CD4-positive, alpha-beta memory T cell (primary cell): Measurements from ENCODE around the gene SH2D2A. TPM values are rescaled to one million over a fixed set of nuclear protein-coding genes. Genes with fewer than 3 reads are reported as not detected.

Experiments
- CTCF ChIA-PET: fragments of 350-600 bp; sonication (Branson Sonifier 250); formaldehyde crosslinking; loops from one replicate; lab custom pipeline; 2021; ENCODE audit warnings: inconsistent platforms; ENCODE audit not compliant: partially characterized antibody; lab: Charles Lee
- POLR2A ChIA-PET: fragments of 350-600 bp; sonication (Branson Sonifier 250); formaldehyde crosslinking; loops from one replicate; lab custom pipeline; 2021; ENCODE audit not compliant: partially characterized antibody; lab: Charles Lee
- DNase-seq, 5 donors: peaks; one replicate each; pipeline versions ENCODE4 v3.0.0 to v3.0.0-alpha.2; 2020 to 2022; ENCODE audit warnings: mixed read lengths in 1 of 5
- H3K27ac ChIP-seq: one replicate; pipeline ENCODE4 v1.7.0; 2013; ENCODE audit warnings: low read depth, low read length
- H3K27me3 ChIP-seq: 2 replicates; pipeline ENCODE4 v1.7.0; 2013; ENCODE audit warnings: mild to moderate bottlenecking, low read length, moderate library complexity; ENCODE audit not compliant: insufficient read depth
- H3K36me3 ChIP-seq: 2 replicates; pipeline ENCODE4 v1.7.0; 2013; ENCODE audit warnings: mild to moderate bottlenecking, low read length, moderate library complexity; ENCODE audit not compliant: insufficient read depth
- H3K4me1 ChIP-seq: 2 replicates; pipeline ENCODE4 v1.7.0; 2013; ENCODE audit warnings: mild to moderate bottlenecking, low read length, moderate library complexity; ENCODE audit not compliant: insufficient read depth
- H3K4me3 ChIP-seq, 2 donors: one replicate each; pipeline ENCODE4 v1.7.0; 2013; ENCODE audit warnings: low read length in 2 of 2, mild to moderate bottlenecking in 1 of 2
- H3K9me3 ChIP-seq, 2 donors: one replicate each; pipeline ENCODE4 v1.7.0; 2013; ENCODE audit warnings: low read length in 2 of 2, control low read depth in 1 of 2; ENCODE audit not compliant: control insufficient read depth in 1 of 2
- H3K27ac Mint-ChIP-seq, 7 donors: one replicate each; pipeline ENCODE4 v1.8.0; 2020 to 2021; ENCODE audit warnings: mixed read lengths in 7 of 7, mild to moderate bottlenecking in 6 of 7, inconsistent platforms in 3 of 7, moderate library complexity in 3 of 7
- H3K27me3 Mint-ChIP-seq, 2 donors: one replicate each; pipeline ENCODE4 v1.8.0; 2020 to 2021; ENCODE audit warnings: mixed read lengths in 2 of 2
- H3K36me3 Mint-ChIP-seq, 2 donors: one replicate each; pipeline ENCODE4 v1.8.0; 2020 to 2021; ENCODE audit warnings: mixed read lengths in 2 of 2, inconsistent platforms in 1 of 2, mild to moderate bottlenecking in 1 of 2
- H3K4me1 Mint-ChIP-seq, 4 donors: one replicate each; pipeline ENCODE4 v1.8.0; 2020 to 2021; ENCODE audit warnings: mixed read lengths in 4 of 4, mild to moderate bottlenecking in 1 of 4
- H3K4me3 Mint-ChIP-seq, 8 donors: one replicate each; pipeline ENCODE4 v1.8.0; 2020 to 2021; ENCODE audit warnings: mixed read lengths in 8 of 8, mild to moderate bottlenecking in 7 of 8, moderate library complexity in 6 of 8, inconsistent platforms in 3 of 8
- H3K9me3 Mint-ChIP-seq, 8 donors: one replicate each; pipeline ENCODE4 v1.8.0; 2020 to 2021; ENCODE audit warnings: mixed read lengths in 8 of 8, mild to moderate bottlenecking in 5 of 8, inconsistent platforms in 3 of 8, moderate library complexity in 1 of 8
- intact Hi-C: fragments of 100-400 bp; cut with micrococcal nuclease; formaldehyde crosslinking; loops from one replicate; pipeline ENCODE4 v1.15.1; 2023
- polyA plus RNA-seq, 2 donors: library from polyadenylated mRNA; unstranded; fragments of 300-500 nt; fragmentation: Illumina TruSeq; gene quantifications; one replicate each; pipeline ENCODE4 v1.2.3, GENCODE V29; 2021
- total RNA-seq, 2 experiments: library from RNA; stranded (reverse); gene quantifications; one replicate each; pipeline ENCODE4 v1.2.3, GENCODE V29; 2021

SH2D2A gene
- total and polyA plus RNA-seq, 4 experiments from 2014 or later: 29.1 to 63.6 (median 54.5) TPM

DNA sequence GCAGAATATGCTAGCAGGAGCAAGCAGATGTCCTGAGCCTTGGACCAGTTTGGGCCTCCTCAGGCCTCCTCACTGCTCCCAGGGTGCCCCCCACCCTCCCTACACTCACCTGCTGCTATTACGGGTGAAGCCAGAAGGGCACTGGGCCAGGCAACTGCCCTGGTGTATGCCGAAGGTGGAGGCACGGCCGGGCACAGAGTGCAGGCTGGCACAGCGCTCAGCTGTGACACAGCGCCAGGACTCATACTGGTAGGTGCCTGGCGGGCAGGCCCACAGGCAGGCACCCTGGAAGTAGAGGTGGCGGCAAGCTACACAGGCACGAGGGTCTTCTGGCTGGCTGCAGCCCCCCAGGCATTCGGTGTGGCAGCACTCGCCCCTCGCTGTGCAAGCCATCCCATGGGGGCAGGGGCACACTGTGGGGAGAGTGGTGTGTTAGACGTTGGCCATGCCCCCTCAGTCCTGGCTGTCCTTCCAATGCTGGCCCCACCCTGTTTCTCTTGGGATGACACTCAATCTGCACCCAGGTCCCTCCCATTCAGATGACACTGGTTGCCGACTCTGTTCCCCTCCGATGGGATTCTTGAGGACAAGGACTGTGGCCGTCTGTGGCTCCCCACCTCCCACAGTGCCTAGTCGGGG, 35.2 kb upstream of the SH2D2A start:
- Histone ChIP-seq H3K36me3 (no peaks in the 10 kb centered on the region), H3K27me3 (no peaks in the 10 kb centered on the region), H3K4me1 (peaks cover 13% of the 10 kb centered on the region), H3K4me3 (no peak overlapping the region), H3K9me3 (no peaks in the 10 kb centered on the region), H3K27ac (no peak overlapping the region)
- intact Hi-C loops: no loop called here
- peaks cover 4 to 5% of the 10 kb centered on the region in 2 donors for H3K27me3 Mint-ChIP-seq
- H3K9me3 Mint-ChIP-seq: peaks cover 0 to 1% (median 0%) of the 10 kb centered on the region in 8 donors
- CTCF ChIA-PET: interaction anchor here (1.7 to 4.8 kb wide), 2 partner anchors 8 to 14 kb away, joined by 5 to 24 read pairs; partner anchors contain the start of gene NTRK1
- POLR2A ChIA-PET: no interaction called here
- peaks cover 3 to 23% (median 16%) of the 10 kb centered on the region in 4 donors for H3K4me1 Mint-ChIP-seq
- no peak overlapping the region for H3K4me3 Mint-ChIP-seq
- H3K27ac Mint-ChIP-seq: no peak overlapping the region
- DNase-seq: no peak
- no peaks in the 10 kb centered on the region for H3K36me3 Mint-ChIP-seq

DNA sequence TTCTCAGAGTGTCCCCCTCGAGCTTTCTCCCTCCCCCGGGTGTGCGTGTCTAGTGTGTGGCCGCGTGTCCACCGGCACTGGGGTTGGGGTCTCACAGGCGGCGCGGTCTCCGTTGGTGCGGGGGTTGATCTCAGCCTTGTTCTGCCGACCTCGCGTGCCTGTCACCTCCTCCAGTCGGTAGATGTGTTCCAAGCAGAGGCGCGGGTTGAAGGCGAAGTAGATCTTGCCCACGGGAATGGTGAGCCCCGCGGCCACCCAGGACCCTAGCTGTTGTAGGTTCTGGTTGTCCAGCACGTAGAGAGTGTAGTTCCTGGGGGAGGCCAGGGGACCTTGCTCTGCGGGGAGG, 32.5 kb upstream of the SH2D2A start:
- peak overlapping the region in 5 of 7 donors; percentile 35 to 87 (median 80) for H3K27ac Mint-ChIP-seq
- POLR2A ChIA-PET: interaction anchor here (0.8 to 2.3 kb wide), 10 partner anchors 11 to 97 kb away, joined by 3 to 13 read pairs (median 6); partner anchors contain the start of genes HDGF, INSRR, NTRK1 and SH2D2A

DNA sequence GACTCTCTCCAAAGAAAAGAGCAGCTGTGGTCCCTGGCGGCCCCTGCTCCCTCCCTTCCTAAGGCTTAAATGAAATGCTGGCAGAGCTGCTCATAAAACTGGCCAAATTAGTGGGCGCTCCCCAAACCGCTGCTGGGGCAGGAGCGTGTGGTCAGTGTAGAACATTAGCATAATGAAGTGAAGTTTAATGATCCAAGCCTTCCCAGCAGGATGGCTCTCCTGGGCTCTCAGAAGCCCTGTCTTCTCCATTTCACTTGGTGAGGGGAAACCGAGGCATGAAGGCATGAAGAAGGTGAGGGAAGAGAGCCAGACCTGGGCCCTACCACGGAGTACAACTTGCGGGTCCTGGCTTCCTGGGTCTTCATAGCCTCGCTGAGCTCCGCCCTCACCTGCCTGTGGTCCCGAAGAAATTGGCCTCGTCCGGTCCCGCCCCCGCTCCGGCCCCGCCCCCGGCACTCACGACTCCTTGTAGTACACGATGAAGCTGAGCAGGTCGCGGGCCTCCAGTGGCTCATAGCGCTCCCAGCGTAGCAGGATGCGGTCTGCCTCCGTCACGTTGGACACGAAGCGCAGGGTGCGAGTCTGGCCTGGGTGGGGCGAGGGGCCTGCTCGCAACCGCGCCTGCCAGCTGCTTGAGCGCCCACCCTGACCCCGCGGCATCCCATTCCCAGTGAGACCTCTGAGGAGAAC, 32.0 kb upstream of the SH2D2A start:
- peak; percentile 56 to 76 (median 64) for DNase-seq
- intact Hi-C loops: no loop called here
- CTCF ChIA-PET: interaction anchor here (0.8 to 5.9 kb wide), 11 partner anchors 9 to 159 kb away, joined by 3 to 47 read pairs (median 6); partner anchors contain the start of genes INSRR and NTRK1
- Histone ChIP-seq H3K36me3 (no peaks in the 10 kb centered on the region), H3K9me3 (no peaks in the 10 kb centered on the region), H3K4me1 (peaks cover 25% of the 10 kb centered on the region), H3K27ac (no peak overlapping the region), H3K27me3 (peaks cover 4% of the 10 kb centered on the region), H3K4me3 (no peak overlapping the region)
- peaks cover 17 to 24% of the 10 kb centered on the region in 2 donors for H3K27me3 Mint-ChIP-seq
- H3K4me3 Mint-ChIP-seq: peak overlapping the region in 7 of 8 donors; percentile 51 to 76 (median 67)
- H3K27ac Mint-ChIP-seq: peak overlapping the region in 6 of 7 donors; percentile 46 to 87 (median 77)
- no peaks in the 10 kb centered on the region for H3K36me3 Mint-ChIP-seq
- POLR2A ChIA-PET: interaction anchor here (0.6 to 2.3 kb wide), 11 partner anchors 10 to 97 kb away, joined by 3 to 13 read pairs (median 5); partner anchors contain the start of genes HDGF, INSRR, NTRK1 and SH2D2A
- H3K9me3 Mint-ChIP-seq: no peaks in the 10 kb centered on the region
- H3K4me1 Mint-ChIP-seq: peaks cover 8 to 53% (median 30%) of the 10 kb centered on the region in 4 donors

More for the DNA sequence above, 32.5 kb upstream of the SH2D2A start:
- Histone ChIP-seq H3K4me3 (no peak overlapping the region), H3K36me3 (no peaks in the 10 kb centered on the region), H3K4me1 (peaks cover 25% of the 10 kb centered on the region), H3K27me3 (no peaks in the 10 kb centered on the region), H3K9me3 (no peaks in the 10 kb centered on the region), H3K27ac (no peak overlapping the region)
- Mint-ChIP-seq H3K9me3 (no peaks in the 10 kb centered on the region), H3K36me3 (no peaks in the 10 kb centered on the region), H3K27me3 (peaks cover 14 to 19% of the 10 kb centered on the region in 2 donors), H3K4me3 (peak overlapping the region in 7 of 8 donors; percentile 51 to 76 (median 67)), H3K4me1 (peaks cover 6 to 48% (median 29%) of the 10 kb centered on the region in 4 donors)
- intact Hi-C loops: no loop called here
- CTCF ChIA-PET: interaction anchor here (0.8 to 5.9 kb wide), 9 partner anchors 9 to 53 kb away, joined by 3 to 47 read pairs (median 7); partner anchors contain the start of genes INSRR and NTRK1
- no peak for DNase-seq

DNA sequence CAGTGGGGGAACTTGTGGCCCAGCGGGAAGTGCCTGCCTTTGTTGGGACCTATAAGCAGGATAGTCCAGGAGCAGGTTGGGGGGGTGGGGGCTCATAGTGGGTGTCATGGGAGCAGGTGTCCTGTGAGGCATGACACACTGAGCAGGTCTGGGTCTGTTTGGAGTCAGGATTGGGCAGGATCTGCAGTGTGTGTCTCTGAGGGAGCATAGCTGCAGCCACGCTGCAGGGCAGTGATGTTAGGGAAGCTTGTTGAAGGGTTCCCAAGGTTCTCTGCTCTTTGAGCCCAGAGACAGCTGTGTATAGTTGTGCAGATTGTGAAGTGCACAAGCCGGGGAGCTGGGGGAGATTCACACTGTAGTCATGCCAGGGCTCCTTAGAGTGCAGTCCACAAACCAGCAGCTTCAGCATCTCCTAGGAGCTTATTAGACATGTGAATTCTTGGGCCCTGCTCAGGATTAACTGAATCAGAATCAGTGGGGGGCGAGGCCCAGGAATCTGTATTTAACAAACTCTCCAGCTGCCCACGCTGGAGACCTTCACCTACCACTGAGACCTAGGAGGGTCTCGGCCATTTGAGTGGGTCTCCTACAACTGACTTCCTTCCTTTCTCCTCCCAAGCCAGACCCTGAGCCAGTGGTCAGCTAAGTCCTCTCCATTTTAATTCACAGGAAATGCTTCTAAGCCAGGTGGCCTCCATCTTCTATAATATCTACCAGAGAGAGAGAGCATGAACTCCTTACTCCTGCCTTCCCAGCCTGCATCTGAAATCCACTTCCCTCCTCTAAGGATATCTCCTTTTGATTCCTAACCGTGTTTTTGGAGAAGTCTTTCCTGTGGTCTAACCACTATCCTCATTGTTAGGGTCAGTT, 31.2 kb upstream of the SH2D2A start:
- no peaks in the 10 kb centered on the region for H3K9me3 Mint-ChIP-seq
- ChIA-PET POLR2A (interaction anchor here (0.6 to 2.3 kb wide), 11 partner anchors 9 to 80 kb away, joined by 3 to 13 read pairs (median 5); partner anchors contain the start of genes INSRR, NTRK1 and SH2D2A), CTCF (interaction anchor here (0.6 to 5.9 kb wide), 12 partner anchors 9 to 158 kb away, joined by 3 to 47 read pairs (median 4); partner anchors contain the start of genes INSRR and NTRK1)
- H3K27me3 ChIP-seq: peaks cover 5% of the 10 kb centered on the region
- DNase-seq: no peak
- peak overlapping the region in 5 of 8 donors; percentile 17 to 76 (median 69) for H3K4me3 Mint-ChIP-seq
- H3K27ac ChIP-seq: no peak overlapping the region
- intact Hi-C loops: no loop called here
- peaks cover 8 to 53% (median 30%) of the 10 kb centered on the region in 4 donors for H3K4me1 Mint-ChIP-seq
- no peaks in the 10 kb centered on the region for H3K36me3 Mint-ChIP-seq
- H3K9me3 ChIP-seq: no peaks in the 10 kb centered on the region
- H3K36me3 ChIP-seq: no peaks in the 10 kb centered on the region
- H3K4me3 ChIP-seq: no peak overlapping the region
- H3K27me3 Mint-ChIP-seq: peaks cover 23 to 30% of the 10 kb centered on the region in 2 donors
- H3K4me1 ChIP-seq: peaks cover 25% of the 10 kb centered on the region
- H3K27ac Mint-ChIP-seq: peak overlapping the region in 5 of 7 donors; percentile 43 to 87 (median 80)

DNA sequence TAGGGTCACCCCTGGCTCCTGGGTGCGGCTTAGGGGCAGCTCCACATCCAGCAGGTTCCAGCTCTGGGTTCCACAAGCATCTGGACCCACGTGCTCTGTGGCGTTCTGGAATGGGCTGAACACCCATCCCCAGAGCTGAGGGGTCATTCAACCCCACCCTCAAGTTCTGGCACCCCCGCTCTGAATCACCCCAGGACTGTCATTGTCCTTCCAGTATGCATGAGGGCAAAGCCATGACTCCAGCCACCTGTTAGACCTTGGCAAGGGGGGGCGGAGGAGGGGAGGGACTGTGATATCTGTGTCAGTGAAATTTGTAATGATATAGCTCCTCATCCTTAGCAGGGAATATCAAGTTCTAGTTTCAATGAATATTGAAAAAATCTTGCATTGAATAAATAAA, 30.0 kb upstream of the SH2D2A start:
- Histone ChIP-seq H3K4me1 (peaks cover 25% of the 10 kb centered on the region), H3K36me3 (no peaks in the 10 kb centered on the region), H3K27me3 (peaks cover 5% of the 10 kb centered on the region), H3K4me3 (no peak overlapping the region), H3K9me3 (no peaks in the 10 kb centered on the region), H3K27ac (no peak overlapping the region)
- Mint-ChIP-seq H3K4me1 (peaks cover 8 to 53% (median 30%) of the 10 kb centered on the region in 4 donors), H3K9me3 (no peaks in the 10 kb centered on the region), H3K36me3 (peaks cover 0 to 4% of the 10 kb centered on the region in 2 donors), H3K4me3 (no peak overlapping the region), H3K27ac (no peak overlapping the region), H3K27me3 (peaks cover 27 to 41% of the 10 kb centered on the region in 2 donors)
- CTCF ChIA-PET: interaction anchor here (1.3 to 5.9 kb wide), 4 partner anchors 8 to 64 kb away, joined by 3 to 47 read pairs (median 22); partner anchors contain the start of genes INSRR and NTRK1
- intact Hi-C loops: no loop called here
- POLR2A ChIA-PET: no interaction called here
- DNase-seq: no peak

DNA sequence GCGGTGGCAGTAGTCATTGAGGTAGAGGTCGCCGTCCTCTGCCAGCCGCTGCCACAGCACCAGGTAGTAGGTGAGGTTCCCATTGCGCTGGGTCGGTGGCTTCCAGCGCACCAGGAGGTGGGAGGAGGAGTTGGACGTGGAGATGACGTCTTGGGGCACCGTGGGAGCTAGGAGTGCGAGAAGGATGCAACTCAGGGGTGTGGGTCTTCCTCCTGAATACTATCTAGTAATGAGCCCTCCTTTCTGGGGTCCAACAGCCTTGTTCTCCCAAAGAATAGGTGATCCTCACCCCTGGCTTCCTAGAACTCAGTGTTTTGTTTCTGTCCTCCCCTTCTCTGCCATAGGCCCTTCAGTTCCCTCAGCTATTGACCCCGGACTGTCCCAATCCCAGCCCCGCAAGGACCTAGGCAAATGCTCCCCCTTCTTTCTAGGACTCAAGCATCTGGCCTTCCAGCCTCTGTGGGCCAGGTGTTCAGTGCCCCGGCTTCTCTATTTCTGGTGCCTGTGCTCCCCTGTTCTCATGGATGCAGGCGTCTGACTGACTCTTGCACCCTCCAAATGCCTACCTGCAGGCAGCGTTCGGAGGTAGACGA, 29.4 kb upstream of the SH2D2A start:
- ChIA-PET POLR2A (no interaction called here), CTCF (interaction anchor here (1.3 to 5.9 kb wide), 2 partner anchors 14 to 32 kb away, joined by 4 to 47 read pairs; partner anchors contain the start of genes INSRR and NTRK1)
- H3K4me3 Mint-ChIP-seq: peak overlapping the region in 2 of 8 donors; percentile 45 to 71
- H3K27me3 Mint-ChIP-seq: peaks cover 28 to 45% of the 10 kb centered on the region in 2 donors
- H3K4me3 ChIP-seq: no peak overlapping the region
- no peak overlapping the region for H3K27ac ChIP-seq
- H3K27ac Mint-ChIP-seq: peak overlapping the region in 1 of 7 donors; percentile 66
- H3K27me3 ChIP-seq: peaks cover 5% of the 10 kb centered on the region
- intact Hi-C loops: no loop called here
- no peaks in the 10 kb centered on the region for H3K36me3 ChIP-seq
- peaks cover 8 to 53% (median 30%) of the 10 kb centered on the region in 4 donors for H3K4me1 Mint-ChIP-seq
- no peaks in the 10 kb centered on the region for H3K9me3 Mint-ChIP-seq
- H3K4me1 ChIP-seq: peaks cover 25% of the 10 kb centered on the region
- peaks cover 0 to 4% of the 10 kb centered on the region in 2 donors for H3K36me3 Mint-ChIP-seq
- no peaks in the 10 kb centered on the region for H3K9me3 ChIP-seq
- no peak for DNase-seq
